Superior temporal gyrus (tissue), 1 donor: ENCODE measurements around the gene FRMD3.
A peak's percentile ranks its signal among the peaks of the same experiment; 100 is the strongest.

Experiments
- DNase-seq: peaks from one replicate; pipeline ENCODE4 v3.0.0-alpha.2; 2016; ENCODE audit errors: extremely low spot score

FRMD3 gene

GRCh38 chr9:83236029-83236696, 302.0 kb downstream of the FRMD3 start:
- no peak for DNase-seq

GRCh38 chr9:83235526-83235925, 302.7 kb downstream of the FRMD3 start:
- no peak for DNase-seq

DNA sequence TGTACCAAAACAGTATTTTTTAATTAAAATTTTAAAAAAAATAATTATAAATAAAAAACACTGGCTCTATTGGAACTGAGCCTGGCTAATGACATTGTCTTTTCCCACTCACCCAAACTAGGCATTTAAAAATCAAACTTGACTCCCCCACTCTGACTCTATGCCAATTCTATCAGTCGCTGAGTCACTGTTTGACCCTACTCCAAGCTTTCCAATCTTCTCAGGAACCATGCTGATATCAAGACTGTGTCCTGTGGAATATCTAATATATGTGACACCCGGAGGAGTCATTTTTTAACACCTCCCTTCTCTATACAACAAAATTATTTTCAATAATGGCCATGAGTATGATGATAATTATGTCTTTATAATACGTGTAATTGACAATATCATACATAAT, 303.7 kb downstream of the FRMD3 start:
- DNase-seq, result no peak

DNA sequence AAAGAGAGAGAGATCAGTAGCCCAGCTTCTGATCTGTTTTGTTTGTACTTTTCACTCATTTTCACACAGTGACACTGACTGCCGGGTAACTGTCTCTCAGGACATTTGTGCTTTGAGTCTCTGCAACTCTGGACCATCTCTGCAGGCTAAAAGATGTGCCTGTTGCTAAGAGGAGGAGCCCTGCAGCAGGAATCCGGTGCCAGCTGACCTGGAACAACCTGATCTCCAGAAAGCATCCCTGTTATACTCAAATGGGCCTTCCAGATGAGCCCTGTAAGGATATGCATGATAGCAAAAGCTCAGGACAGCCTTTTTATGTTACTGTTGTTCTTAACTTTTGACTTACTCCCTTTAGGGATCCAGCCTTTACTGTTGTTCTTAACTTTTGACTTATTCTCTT, 304.6 kb downstream of the FRMD3 start:
- no peak for DNase-seq

DNA sequence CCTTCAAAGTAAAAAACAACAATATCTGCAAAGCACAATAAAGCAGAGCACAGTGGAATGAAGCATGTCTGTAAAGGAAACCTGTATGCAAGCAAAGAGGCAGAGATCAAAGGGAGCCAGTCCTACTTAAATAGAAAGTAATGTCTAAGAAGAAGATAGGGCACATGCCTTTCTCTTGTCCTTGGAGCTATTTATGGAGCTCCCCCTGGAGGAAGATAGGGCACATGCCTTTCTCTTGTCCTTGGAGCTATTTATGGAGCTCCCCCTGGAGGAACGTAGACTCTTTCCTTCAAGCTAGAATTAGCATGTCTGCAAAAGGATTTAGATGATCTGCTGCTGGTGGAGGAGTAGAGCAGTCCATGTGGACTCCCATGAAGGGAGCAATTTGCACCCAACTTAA, 307.2 kb downstream of the FRMD3 start:
- no peak for DNase-seq

DNA sequence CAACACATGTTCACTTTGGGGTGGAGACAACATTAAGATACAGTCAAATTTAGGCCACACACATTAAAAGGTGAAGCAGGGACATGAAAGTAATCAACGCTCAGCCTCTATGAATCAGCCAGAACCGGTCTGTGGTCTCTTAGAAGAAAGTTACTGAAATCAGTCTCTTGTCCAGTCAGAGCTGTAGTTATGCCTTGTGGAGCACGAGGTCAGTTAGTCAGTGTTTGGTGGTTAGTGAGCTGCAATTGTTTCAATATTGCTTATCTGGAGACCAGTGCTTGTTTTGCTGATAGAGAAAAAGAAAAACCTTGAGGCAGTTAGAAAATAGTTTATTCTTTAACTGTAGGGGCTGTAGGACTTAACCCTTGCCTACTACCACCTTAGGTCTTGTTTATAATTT, 317.5 kb downstream of the FRMD3 start:
- no peak for DNase-seq

DNA sequence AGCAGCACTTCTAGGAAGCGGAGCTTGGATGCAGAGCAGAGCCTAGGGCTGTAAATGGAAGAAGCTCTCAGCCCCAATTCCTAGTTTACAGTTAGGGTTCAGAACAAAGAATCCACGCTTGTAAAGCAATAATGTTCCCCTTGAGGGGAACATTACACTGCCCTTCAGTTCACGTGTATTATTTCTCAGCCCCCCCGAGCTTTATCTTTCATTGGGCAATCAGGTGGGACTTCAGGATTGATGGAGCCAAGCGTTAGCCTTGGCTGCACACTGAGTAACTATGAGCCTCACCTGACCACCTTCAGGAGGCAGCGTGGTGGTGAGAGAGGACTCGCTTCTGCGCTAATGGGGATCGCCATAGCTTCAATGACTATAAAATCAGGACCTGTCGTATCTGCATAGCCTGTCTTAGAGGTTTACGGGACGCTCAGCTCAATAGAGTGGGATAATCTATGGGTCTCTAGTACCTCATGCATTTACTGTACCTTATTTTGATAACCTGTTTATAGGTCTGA, 318.2 kb downstream of the FRMD3 start:
- DNase-seq, result no peak

DNA sequence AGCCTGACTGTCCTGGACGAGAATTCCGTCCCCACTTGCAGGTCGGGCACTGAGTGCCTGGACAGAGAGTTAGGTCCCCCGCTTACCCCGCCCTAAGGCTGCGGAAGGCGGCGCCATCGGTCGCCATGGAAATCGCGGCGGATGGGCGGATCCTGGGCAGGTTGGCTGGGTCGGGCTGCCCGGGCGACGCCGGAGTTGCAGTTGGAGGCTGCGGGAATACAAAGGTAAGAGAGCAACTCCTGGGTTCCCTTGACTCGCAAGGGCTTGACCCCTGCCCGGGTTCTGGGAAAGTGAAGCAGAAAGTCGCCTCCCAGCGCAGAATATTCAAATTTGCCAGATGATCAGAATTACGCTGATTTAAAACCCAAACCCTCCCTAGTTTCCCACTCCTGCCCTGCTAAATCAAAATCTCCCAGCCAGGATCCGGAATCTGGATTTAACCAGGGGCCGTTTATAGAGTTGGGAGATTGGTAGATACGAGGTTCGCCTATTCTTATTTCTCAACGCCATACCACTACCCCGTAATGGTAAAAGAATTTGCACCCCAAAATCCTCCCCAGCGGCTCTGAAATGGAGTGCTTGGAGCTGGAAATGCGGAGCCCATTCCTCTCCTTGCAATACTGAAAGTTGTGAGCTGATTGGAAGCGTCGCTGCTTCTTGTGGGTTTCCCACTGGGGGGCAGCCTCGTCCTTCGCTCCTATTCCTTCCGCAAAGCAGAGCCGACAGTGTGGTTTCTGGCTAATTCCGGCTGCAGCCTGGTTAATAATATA, 318.9 kb downstream of the FRMD3 start:
- peak; percentile 83 for DNase-seq

DNA sequence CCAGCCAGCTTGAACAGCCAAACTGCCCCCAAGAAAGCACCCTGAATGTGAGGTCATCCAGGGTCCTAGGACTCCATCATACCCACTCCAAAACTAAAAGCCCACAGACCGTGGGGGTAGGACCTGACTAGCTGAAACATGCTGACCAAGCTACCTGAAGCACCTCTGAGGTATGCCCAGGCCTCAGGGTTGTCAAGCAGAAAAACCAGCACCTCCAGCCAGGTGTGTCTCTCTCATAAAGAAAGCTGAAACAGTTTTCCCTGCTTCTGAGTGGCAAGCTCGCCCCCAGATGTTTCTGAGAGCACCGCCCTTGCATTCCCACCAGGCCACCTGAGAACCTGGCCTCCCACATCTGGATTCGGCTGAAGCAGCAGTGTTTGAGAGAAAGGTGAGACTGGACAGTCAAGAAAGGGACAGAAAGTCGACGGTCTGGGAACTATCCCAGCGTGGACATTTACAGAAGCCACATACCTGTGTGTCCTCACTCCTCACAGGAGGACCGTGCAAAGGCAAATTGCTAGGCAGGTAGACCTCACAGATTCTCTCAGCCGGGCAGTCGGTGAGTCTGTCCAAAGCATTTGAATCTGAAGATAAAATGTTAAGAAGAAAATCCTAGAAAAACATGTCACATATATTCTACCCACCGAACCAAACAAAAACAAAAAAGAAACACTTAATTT, 319.6 kb downstream of the FRMD3 start:
- DNase-seq, result no peak

DNA sequence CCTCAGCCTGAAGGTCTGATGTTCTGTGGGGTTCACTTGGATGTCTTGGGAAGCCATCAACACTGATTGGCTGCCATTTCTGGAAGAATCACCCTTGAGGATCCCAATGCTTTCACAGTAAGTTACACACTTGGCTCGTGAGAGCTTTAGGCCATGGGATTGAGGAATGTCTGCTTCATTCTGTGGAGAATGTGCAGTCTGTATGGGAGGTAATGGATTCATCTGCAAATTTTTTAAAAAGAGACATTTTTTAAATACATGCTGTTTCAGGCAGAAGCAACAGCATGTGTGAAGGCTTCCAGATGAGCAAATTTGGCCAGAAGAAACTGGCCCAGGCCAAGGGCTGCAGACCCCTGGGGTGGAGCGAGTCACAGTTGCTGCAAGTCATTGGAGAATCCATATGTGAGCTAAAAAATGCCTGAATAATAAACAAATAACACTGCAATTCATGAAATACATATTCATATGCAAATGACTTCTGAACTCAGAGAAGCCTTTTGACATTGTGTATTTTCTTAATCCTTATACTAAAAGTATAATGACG, 328.9 kb downstream of the FRMD3 start:
- DNase-seq, result no peak

GRCh38 chr9:83208065-83208850, 329.9 kb downstream of the FRMD3 start:
- no peak for DNase-seq

- no peak for DNase-seq
These were observed 334.2 kb downstream of the FRMD3 start for GRCh38 chr9:83204047-83204446.

DNA sequence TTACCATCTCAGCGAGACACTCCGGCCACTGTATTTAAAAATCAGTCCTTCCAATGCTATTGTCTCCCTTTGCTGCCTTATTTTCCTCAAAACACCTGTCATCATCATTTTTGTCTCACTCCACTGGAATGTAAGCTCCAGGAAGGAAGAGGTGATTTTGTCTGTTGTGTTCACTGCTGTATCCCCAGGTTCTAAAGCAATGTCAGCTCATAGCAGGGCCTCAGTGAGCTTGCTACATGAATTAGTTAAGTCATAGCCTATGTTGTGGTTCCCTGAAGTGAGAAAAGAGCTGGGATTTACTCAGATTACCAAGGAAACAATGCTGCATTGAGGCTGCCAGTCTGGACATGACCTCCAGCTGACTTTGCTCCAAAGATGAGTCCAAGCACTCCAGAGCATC, 337.7 kb downstream of the FRMD3 start:
- DNase-seq, result no peak

DNA sequence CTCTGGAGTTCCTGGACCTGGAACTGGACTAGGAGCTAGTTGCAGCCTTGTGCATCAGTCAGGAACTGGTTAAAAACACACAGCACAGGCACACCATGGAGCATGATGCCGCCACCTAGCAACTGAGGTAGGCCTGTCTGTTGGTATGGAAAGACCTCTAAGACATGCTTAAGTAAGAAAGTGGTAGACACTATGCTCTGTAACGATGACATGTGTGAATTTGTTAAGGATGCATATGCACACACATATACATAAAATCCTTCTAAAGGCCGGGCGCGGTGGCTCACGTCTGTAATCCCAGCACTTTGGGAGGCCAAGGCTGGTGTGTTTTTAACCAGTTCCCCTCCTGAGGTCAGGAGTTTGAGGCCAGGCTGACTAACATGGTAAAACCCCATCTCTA, 338.4 kb downstream of the FRMD3 start:
- no peak for DNase-seq

DNA sequence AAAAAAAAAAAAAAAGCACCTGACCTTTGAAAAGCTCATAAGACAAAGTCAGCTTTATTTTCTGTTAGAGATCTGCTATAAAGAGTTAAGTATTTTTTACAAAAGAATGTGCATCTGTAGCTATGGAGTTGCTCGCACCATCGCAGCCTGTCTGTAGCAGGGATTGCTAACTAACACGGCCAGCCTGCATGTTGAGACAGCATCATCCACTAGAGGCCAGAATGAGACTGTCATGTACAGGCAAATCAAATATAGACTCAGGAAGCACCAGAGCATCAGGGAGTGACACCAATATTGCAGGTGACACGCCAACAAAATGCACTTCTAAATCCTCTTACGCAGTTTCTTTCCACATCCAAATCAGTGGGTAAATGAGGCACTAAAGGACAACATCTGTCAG, 339.0 kb downstream of the FRMD3 start:
- DNase-seq, result peak; percentile 78

DNA sequence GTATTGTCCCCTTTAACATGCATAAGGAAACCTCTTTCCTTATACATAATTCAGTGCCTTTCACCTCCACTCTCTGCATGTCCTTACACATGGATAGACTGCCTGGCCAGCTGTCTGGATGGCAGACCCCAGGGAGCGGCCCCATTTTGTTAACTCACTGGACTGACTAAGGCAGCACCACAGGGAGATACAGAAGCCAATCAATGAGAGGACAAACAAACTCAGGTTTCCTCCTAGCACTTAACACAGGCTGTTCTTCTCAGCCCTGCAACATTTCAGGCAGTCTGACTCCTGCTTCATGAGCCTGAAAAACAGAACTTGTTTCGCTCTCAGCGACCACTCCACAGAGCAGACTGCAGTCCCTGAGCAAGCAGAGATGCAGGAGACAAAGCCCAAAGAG, 339.8 kb downstream of the FRMD3 start:
- DNase-seq, result no peak

- no peak for DNase-seq
These were observed 340.6 kb downstream of the FRMD3 start for GRCh38 chr9:83197591-83197990.

DNA sequence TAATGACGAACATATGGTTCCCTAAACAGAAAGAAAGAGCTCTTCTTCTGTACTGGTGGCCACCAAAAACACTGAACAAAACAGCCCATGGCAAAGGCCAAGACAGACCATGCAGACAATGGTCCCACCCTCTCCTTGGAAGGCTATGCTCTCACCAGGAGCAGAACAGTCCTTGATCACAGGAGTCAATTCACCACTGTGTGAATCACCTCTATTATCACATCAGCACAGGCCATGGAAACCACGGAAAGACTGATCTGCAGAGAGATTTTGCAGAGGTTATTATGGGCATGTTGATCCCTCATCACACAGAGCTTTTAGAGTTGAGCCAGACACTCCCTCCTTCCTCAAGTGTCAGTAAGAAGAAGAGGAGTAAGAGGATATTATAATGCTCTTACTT, 341.3 kb downstream of the FRMD3 start:
- no peak for DNase-seq
